OCI-LY7 (cell line): ENCODE measurements around the gene INTU. TPM values are rescaled to one million over a fixed set of nuclear protein-coding genes. Genes with fewer than 3 reads are reported as not detected.

Experiments
- BruUV-seq: library from RNA; stranded (reverse); fragments of 400-500 nt; replicated peaks from 2 replicates; lab custom pipeline; 2021; lab: Mats Ljungman, UMichigan
- CTCF ChIA-PET: fragments of 300-600 bp; sonication (Branson Sonifier 250); formaldehyde crosslinking; loops from one replicate; lab custom pipeline; 2022; ENCODE audit warnings: antibody characterized with exemption; ENCODE audit not compliant: unreplicated experiment; lab: Charles Lee
- POLR2A ChIA-PET: fragments of 300-600 bp; sonication (Branson Sonifier 250); formaldehyde crosslinking; loops from one replicate; lab custom pipeline; 2022; ENCODE audit warnings: antibody characterized with exemption; lab: Charles Lee
- DNase-seq: peaks from one replicate; pipeline ENCODE4 v3.0.0-alpha.2; 2015; ENCODE audit warnings: low spot score
- H2AFZ ChIP-seq: fragments of 200-600 bp; sonication (generic), shearing (Covaris generic); 2 replicates; pipeline ENCODE4 v1.6.1; 2014; ENCODE audit warnings: mild to moderate bottlenecking, antibody characterized with exemption, low read length, moderate library complexity
- H3K27ac ChIP-seq: fragments of 200-600 bp; sonication (generic); 2 replicates; pipeline ENCODE4 v1.5.1; 2014; ENCODE audit warnings: mixed run types, low read depth, mild to moderate bottlenecking, moderate library complexity, low read length, inconsistent platforms; ENCODE audit not compliant: poor library complexity, severe bottlenecking
- H3K36me3 ChIP-seq: fragments of 200-600 bp; sonication (generic); 2 replicates; pipeline ENCODE4 v1.6.1; 2014; ENCODE audit warnings: mild to moderate bottlenecking, antibody characterized with exemption, low read length, moderate library complexity, mixed read lengths; ENCODE audit not compliant: insufficient read depth
- H3K4me1 ChIP-seq: fragments of 200-600 bp; sonication (generic); 2 replicates; pipeline ENCODE4 v1.5.1; 2014; ENCODE audit warnings: mild to moderate bottlenecking, low read length; ENCODE audit not compliant: insufficient read depth, poor library complexity, severe bottlenecking
- H3K4me2 ChIP-seq: fragments of 200-600 bp; sonication (generic); 2 replicates; pipeline ENCODE4 v1.6.1; 2014; ENCODE audit warnings: mild to moderate bottlenecking, low read length
- H3K4me3 ChIP-seq: fragments of 200-600 bp; sonication (generic); 2 replicates; pipeline ENCODE4 v1.5.1; 2014; ENCODE audit warnings: mild to moderate bottlenecking, low read depth, low read length; ENCODE audit not compliant: poor library complexity, severe bottlenecking
- H3K79me2 ChIP-seq: fragments of 200-600 bp; sonication (generic); 2 replicates; pipeline ENCODE4 v1.6.1; 2016; ENCODE audit warnings: low read depth, mild to moderate bottlenecking, low read length, moderate library complexity, mixed read lengths; ENCODE audit not compliant: insufficient read depth
- H3K9me2 ChIP-seq: fragments of 200-600 bp; sonication (generic); 2 replicates; pipeline ENCODE4 v1.6.1; 2016; ENCODE audit warnings: mild to moderate bottlenecking, low read length, mixed read lengths; ENCODE audit not compliant: insufficient read depth
- H3K9me3 ChIP-seq: fragments of 200-600 bp; sonication (generic); 2 replicates; pipeline ENCODE4 v1.6.1; 2014; ENCODE audit warnings: mild to moderate bottlenecking, mixed run types, low read length, mixed read lengths
- H4K20me1 ChIP-seq: fragments of 200-600 bp; sonication (generic); 2 replicates; pipeline ENCODE4 v1.6.1; 2014; ENCODE audit warnings: mild to moderate bottlenecking, antibody characterized with exemption, low read length, moderate library complexity, mixed read lengths; ENCODE audit not compliant: insufficient read depth
- CTCF ChIP-seq: fragments of 200-600 bp; sonication (generic); conservative IDR thresholded peaks from 2 replicates; pipeline ENCODE4 v1.5.1; 2014; ENCODE audit warnings: mild to moderate bottlenecking, antibody characterized with exemption, low read length, moderate library complexity, mixed read lengths
- EZH2phosphoT487 ChIP-seq: fragments of 200-600 bp; sonication (generic); IDR thresholded peaks from 2 replicates; pipeline ENCODE4 v1.6.1; 2018; ENCODE audit warnings: low read depth, borderline replicate concordance, mild to moderate bottlenecking, mixed run types, antibody characterized with exemption, low read length, moderate library complexity, mixed read lengths
- intact Hi-C: fragments of 100-400 bp; cut with micrococcal nuclease; formaldehyde crosslinking; loops from one replicate; pipeline ENCODE4 v1.10.0; 2022; ENCODE audit not compliant: unreplicated experiment
- total RNA-seq, 2 experiments: library from RNA; depleted of rRNA in 1 of 2; stranded (reverse); fragments of >200 nt in 1 of 2; shearing (Covaris generic) in 1 of 2; gene quantifications; 2 replicates each; pipeline ENCODE4 v1.2.3, GENCODE V29; 2014 to 2022

The INTU gene
- total RNA-seq, 2 experiments from 2014 or later: not detected

GRCh38 chr4:127667772-127668171 lies 35.0 kb downstream of the INTU start:
- ChIA-PET POLR2A (interaction anchor here (1.0 kb wide), 1 partner anchor 11 kb away, joined by 3 read pairs; no protein-coding TSS in a partner anchor), CTCF (no interaction called here)
- Histone ChIP-seq H3K4me1 (no peaks in the 10 kb centered on the region), H3K9me2 (no peaks in the 10 kb centered on the region), H3K27ac (no peak overlapping the region), H2AFZ (no peak overlapping the region), H3K4me2 (no peak overlapping the region), H3K36me3 (no peaks in the 10 kb centered on the region), H3K9me3 (no peaks in the 10 kb centered on the region), H3K79me2 (no peaks in the 10 kb centered on the region), H3K4me3 (no peak overlapping the region), H4K20me1 (no peaks in the 10 kb centered on the region)
- no peak for TF ChIP-seq EZH2phosphoT487
- no peak for TF ChIP-seq CTCF
- no peak for DNase-seq
- intact Hi-C loops: no loop called here
- no TSS peak for BruUV-seq

- Histone ChIP-seq H3K9me3 (no peaks in the 10 kb centered on the region), H3K79me2 (no peaks in the 10 kb centered on the region), H3K27ac (no peak overlapping the region), H3K4me3 (no peak overlapping the region), H2AFZ (no peak overlapping the region), H3K4me1 (no peaks in the 10 kb centered on the region), H3K4me2 (no peak overlapping the region), H3K36me3 (no peaks in the 10 kb centered on the region), H4K20me1 (no peaks in the 10 kb centered on the region), H3K9me2 (no peaks in the 10 kb centered on the region)
- no peak for DNase-seq
- TF ChIP-seq EZH2phosphoT487 (no peak), CTCF (no peak)
- ChIA-PET POLR2A (no interaction called here), CTCF (no interaction called here)
- BruUV-seq: no TSS peak
- intact Hi-C loops: no loop called here
Measured at GRCh38 chr4:127668770-127669169, 36.0 kb downstream of the INTU start.

DNA sequence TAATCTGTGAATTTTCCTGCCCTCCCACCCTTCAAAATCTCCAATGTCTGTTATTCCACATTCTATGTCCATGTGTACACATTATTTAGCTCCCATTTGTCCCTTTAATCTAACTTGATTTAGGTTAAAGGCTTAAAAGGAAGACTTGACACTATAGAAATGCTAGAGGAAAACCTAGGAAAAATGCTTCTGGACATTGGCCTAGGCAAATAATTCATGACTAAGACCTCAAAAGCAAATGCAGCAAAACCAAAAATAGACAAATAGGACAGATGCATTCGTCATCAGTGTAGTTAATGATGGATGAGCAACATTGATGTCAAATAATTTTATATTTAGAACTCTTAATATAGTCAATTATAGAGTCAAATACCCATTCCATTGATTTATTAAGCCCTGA lies 36.9 kb downstream of the INTU start:
- no TSS peak for BruUV-seq
- H3K4me1 ChIP-seq: no peaks in the 10 kb centered on the region
- no peak overlapping the region for H3K4me3 ChIP-seq
- no peaks in the 10 kb centered on the region for H3K9me2 ChIP-seq
- no peaks in the 10 kb centered on the region for H3K36me3 ChIP-seq
- no peak for DNase-seq
- POLR2A ChIA-PET: no interaction called here
- H3K4me2 ChIP-seq: no peak overlapping the region
- CTCF ChIA-PET: no interaction called here
- TF ChIP-seq EZH2phosphoT487 (no peak), CTCF (no peak)
- no peak overlapping the region for H2AFZ ChIP-seq
- no peak overlapping the region for H3K27ac ChIP-seq
- no peaks in the 10 kb centered on the region for H4K20me1 ChIP-seq
- H3K9me3 ChIP-seq: no peaks in the 10 kb centered on the region
- intact Hi-C loops: no loop called here
- H3K79me2 ChIP-seq: no peaks in the 10 kb centered on the region
